Measurements from ENCODE around the gene ATXN7L1.

The ATXN7L1 gene

DNA sequence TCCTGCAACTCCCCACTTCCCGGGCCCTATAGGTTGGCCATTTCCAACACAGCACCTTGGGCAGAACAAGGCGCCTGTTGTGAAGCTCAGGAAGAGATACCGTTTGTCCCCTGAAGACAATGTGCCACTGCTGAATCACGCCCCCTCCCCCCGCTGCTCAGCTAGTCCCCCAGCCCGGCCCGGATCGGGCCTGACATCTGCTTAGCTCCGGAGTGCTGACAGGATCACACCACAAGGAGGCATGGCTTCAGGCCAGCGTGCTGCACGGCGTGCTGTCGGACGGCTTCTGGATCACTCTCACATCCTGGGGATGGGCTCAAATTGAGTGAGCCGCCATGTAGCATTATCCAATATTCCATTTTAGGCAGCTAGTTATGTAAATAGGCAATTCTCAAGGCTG lies 233.0 kb downstream of the ATXN7L1 start:
- ATAC-seq = no peak

DNA sequence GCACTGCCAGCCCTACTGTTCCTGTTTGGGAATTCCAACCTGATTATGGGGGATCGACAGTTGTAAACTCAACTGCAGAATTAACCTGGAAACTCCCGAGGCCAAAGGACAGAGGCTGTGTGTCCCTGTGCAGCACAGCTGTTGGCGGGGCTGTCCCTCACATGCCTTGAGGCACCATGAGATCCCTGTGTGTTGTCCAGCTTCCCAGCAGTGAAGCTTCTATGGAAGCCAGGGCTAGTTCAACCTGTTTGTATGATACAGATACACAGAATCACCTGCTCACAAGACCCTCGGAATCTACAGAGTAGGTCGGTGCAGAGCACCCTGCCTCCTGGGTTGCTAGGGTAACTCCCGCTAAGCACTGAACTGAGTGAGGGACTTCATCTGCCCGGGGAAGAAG lies 234.1 kb downstream of the ATXN7L1 start:
- no peak for ATAC-seq

DNA sequence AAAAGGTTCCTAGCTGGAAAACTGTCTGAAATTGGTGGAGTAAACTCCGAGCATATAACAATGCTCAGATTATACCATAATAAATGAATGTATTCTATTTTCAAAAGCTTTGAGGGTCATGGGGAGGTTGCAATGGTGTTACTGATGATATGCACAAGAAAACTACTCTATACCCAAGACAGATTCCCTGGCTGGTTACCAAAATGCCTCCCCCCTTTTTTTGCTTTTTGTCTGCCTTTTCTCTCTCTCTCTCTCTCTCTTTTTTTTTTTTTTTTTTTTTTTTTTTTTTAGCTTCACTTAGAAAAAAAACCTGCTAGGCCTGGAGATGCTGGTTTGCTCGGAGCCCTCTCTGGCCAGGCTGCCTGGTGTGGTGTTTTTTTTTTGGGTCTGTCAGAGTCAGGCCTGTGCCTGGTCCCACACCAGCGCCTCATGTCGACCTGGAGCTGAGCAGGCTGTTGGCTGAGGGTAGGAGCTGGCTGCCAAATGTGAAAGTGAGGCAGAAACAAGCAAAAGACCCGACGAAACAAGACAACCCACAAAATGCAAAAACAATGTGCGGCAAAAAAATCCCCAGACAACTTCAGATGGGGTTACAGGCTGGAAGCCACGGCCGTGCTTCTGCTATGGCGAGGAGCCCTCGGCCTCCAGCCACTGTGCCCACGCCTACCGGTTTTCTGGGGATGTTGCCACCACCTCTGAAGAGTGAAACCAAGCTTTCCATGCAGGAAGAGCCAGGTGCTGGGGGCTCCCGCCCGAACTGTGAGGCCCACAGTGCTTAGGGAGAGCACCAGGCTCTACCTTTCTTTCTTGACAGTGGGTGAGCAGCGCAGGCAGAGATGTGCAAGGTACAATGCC lies 235.2 kb downstream of the ATXN7L1 start:
- ATAC-seq = no peak

DNA sequence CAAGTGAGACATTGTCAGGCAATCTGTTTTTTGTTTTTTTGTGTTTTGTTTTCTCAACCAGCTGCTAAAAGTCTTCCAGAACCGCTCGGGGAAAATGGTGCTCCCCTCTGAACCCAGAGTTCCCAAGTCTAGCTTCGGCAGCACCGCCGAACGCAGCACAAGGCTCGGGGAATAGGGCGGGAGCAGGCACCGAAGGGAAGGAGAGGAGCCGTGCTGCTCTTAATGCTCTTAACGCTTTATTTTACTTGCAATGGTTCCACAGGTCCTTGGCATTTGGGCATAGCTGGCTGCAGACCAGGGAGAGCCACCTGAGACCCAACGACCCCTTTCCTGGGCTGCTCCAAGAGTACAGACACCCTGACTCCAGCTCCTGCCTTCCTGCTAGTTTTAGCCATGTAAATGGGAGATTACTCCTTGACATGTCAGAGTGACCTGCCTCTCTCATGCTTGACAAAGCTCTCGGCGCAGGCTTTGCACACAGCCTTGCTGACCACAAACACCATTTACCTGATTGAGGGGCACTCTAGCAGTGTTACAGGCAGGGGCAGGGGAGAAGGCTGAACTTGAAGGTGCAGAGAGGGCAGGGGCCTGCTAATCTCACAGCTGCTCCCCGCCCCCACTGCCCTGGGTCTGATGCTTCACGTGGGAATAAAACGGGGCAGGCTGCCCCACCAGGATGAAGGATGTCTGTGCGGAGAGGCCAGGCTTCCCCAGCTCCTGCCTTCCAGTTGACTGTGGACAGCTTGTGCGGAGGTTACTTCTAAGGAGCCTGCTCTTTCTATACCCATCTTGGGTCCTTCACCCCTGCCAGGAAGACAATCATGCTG lies 236.5 kb downstream of the ATXN7L1 start:
- no peak for ATAC-seq

DNA sequence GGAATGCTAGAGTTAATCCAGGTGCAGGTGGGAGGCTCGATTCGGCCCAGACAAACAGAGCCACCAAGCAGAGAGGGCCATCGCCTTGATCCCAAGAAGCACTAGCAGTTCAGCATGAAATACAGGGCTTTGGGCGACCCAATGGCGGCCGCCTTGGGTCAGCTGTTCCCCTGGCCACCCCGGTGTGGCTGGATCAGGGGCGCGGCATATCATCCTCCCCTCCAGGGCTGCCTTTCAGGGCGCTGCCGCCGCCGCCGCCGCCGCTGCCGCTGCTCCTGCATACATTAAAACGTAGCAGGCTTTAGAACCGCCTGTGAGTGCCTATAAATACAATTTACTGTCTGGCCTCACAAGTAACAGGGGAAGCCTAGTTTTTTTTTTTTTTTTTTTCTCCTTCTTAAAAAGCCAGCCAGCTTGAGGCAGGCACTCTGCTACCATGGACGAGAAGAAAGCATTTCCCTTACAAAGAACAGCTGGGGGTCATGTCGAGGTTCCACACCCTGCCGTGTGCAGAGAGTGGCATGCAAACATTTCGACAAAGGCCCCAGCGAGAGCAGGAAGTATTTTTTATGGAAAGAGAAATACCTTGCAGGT lies 237.4 kb downstream of the ATXN7L1 start:
- ATAC-seq = no peak

DNA sequence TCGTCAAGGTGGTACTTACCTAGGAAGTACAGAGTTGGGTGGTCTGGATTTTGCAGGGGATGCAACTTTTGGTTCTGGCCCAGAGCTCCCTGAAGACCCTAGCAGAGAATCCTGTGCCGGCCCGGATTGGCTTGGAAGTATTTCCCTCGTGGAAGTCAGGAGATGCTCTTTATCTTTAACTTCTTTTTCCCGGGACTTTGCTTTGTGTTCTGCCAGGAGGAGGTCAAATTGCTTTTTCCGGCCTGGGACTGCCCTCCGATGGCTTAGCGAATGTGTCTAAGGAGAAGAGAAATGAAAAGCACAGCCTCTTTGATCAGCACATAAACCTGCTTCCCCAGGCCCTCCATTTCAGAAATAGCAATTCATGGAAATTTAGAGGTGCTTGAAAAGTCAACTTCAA lies 238.1 kb downstream of the ATXN7L1 start:
- no peak for ATAC-seq

DNA sequence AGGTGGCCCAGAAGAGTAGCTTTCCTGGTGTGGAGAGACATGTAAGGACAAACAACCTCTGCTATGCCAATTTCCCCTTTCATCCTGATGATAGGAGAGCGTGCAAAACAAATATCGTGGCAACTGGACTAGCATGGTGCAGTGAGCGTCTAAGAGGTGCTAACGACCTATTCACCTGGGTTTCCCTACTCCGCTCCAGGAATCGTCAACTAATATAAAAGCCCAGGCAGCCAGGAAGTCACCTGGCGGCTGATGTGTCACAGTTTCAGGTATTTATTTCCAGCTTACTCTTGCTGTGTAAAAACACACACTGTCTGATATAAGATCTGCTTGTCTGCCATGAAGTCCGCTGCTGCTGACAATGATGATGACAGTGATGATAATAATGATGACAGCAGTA lies 238.6 kb downstream of the ATXN7L1 start:
- no peak for ATAC-seq

DNA sequence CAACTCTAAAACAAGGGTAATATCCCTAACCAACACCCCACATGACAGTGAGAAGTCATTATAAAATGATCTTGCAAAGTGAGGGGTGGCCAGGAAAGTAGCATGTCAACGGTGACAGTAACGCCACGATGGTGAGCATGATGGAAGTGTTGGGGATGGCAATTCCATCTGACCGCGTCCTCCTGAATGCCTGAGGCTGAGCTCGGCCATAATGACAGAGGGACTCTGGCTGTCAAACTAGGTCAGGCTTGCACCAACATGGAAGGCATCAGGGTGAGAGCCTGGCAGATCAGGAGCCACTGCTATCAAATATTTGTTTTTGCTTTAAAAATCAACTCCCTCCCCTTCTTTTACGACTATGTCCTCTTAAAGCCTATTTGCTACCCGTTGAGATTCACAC lies 239.4 kb downstream of the ATXN7L1 start:
- no peak for ATAC-seq

DNA sequence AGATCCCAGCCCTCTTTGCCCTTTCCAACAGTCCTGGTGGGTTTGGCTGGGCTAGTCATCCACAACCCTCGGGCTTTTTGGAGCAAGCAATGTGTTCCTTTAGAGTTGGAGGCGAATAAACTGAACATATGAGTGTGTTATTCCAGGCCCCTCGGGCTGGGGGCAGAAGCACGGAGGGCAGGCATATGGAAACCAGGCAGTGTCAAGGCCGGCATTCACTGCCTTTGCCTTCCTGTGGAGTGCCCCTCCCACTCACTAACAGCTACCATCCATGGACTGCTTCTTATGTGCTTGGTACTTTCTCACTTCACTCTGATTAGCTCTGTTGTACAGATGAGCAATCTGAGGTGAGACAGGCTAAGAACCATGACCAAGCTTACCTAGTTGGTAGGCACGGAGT lies 241.2 kb downstream of the ATXN7L1 start:
- no peak for ATAC-seq

DNA sequence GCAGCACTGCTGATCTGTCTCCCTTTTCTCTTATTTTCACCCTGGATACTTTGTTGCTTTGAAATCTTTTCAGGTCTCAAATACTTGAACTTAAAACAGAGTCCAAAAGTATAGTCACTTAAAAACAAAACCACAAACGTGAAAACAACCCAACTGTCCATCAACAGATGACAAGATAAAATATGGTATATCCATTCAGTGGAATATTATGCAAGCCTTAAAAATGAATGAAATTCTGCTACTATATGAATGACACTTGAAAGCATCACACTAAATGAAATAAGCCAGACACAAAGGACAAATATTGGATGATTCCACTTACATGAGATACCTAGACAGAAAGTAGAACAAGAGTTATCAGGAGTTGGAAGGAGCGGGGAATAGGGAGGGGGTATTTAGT lies 250.4 kb downstream of the ATXN7L1 start:
- ATAC-seq = no peak

DNA sequence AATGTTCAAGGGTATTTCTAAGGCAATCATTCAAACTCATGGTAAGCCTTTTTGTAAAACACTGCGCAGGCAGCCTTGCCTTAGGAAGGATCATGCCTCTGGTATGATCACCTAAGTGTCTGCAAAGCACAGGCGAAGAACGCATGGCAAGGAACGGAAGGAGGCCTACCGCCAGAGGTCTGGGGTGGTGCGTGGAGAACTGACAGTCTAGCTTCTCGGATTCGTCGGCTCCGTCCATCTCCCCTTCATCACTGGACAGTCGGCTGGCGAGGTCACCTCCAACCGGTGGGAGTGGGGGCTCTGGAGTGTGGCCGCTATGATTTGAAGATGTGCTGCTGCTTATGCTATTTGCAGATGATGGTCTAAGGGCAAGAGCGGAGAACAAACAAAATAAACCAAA lies 252.5 kb downstream of the ATXN7L1 start:
- ATAC-seq = no peak

DNA sequence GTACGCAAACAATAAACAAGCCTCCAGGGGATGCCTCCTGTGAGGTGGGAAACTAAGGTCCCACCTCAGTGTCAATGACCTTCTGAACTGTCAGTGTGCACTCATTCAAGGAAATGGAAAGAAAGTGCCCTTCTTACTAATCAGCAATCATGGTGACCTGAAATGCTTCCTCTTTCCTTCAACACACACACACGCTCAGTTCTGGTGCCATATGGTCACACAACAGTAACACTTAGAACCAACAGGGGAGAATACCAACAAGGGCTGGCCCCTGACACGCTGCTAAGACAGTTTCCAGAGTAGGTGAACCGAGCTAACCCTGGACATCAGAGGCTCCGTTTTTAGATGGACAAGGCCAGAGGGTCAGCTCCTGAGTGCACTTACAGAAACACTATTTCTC lies 253.0 kb downstream of the ATXN7L1 start:
- ATAC-seq = no peak

DNA sequence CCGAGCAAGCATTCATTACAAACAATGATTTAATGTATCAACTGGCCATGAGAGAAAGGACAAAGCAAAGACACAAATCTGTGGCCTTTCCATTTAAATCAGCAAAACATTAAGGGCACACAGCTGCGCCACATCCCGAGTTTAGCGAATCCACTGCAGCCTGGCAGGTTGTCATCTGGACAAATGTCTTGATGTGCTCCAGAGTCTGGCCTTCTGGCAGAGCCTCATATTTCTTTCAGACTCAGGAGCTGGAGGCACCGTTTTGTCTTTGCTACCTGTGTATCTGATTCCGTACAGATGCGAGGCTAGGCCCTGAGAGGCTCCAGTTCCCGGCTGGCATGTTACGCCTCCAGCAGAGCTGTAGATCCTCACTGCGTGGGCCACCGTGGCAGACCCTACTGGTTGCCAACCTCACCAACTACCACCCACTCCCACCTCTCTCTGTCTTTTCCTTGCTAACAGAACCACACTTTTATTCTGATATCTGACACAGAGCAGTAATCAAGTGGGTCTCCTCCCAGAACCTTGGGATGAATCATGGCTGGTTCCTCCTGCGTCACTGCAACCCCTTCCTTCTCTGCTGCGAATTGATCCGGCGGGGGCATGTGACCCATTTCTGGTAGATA lies 254.2 kb downstream of the ATXN7L1 start:
- ATAC-seq = no peak

DNA sequence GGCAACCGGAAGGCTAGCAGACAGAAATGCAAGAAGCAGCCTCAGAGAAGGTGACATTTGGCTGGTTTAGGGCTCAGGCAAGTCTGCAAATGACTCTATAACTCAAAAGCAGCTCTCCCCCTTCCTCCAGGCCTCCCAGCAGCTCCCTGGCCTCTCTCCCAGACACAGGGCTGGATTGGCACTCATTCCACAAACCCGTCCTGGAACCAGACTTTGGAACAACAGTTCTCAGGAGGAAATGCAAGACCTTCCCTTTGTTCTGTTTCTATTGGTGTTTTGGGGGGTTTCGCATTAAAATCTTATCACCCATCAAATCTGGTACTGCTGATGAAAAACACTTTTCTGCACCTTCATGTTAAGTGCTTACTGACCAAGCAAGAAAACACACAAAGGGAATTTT lies 254.8 kb downstream of the ATXN7L1 start:
- no peak for ATAC-seq

DNA sequence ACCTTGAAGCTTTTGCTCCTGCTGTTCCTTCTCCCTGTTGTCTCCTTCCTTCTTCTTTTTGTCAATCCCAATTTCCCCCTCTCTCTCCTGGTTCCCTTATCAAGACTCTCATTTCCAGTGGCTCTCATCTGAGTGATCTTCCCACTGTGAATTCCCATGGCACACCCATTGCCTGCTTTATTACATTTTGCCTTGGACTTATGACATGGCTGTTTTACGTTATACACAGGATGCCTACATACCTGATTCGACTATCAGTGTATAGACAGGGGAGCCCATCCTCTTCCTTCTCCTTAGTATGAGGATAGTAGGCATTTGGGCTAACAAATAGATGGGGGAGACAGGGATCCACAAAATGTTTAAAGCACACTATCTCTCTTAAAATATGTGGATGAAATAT lies 255.2 kb downstream of the ATXN7L1 start:
- ATAC-seq = no peak

DNA sequence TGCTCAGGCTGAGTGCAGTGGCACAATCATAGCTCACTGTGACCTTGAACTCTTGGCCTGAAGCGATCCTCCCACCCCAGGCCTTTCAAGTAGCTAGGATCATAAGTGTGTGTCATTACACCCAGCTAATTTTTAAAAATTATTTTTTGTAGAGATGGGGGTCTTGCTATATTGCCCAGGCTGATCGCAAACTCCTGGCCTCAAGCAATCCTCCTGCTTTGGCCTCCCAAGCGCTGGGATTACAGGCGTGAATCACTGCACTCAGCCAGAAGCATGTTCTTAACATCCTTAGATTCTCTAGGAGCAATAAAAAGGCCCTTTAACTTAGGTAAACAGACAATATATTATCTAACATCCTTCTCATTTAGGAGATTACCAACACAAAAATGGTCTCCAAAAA lies 256.8 kb downstream of the ATXN7L1 start:
- no peak for ATAC-seq

DNA sequence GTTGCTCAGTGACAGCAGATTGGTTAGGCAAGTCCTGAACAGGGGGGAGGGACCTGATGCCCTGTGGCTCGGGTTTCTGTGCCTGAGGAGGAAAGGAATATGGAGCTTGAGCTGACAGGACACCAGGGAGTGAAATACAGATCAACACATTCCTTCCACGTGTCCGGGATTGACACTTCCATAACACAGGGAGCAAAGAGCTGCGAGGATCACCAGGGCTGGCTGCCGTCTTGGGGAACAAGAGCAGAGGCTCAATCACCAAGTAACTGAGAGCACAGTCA lies 258.4 kb downstream of the ATXN7L1 start:
- ATAC-seq = no peak

DNA sequence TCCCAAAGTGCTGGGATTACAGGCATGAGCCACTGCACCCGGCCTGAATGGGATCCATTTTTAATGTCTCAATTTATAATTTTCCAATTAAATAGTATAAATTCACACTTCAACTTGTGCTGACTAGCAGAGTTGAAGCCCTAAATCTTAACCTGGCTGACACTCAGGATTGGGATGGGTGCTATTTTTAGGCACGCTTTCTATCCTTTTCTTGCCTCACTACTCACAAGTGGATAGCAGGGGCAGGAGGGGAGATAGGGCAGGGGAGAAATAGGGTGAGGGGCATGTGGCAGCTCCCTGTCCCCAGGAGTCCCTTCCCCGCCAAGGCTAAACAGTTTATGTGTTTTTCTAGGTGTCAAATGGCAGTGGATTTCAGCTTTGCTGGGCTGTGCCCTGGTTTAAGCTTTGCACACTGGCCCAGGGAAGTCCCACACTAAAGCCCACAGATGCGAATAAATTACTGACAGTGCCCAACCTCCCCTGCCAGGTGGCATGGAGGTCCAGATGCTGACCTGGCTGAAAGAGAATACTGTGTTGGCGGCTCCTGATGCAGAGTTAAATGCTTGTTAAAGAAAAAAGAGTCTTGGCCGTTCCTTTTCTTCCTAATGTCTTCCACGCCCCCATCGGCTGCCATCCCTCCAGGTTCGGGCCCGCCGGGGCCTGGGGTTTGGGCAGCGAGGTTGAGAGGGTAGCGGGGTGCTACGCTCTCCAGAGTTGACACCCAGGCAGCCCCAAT lies 259.0 kb downstream of the ATXN7L1 start:
- ATAC-seq = no peak

DNA sequence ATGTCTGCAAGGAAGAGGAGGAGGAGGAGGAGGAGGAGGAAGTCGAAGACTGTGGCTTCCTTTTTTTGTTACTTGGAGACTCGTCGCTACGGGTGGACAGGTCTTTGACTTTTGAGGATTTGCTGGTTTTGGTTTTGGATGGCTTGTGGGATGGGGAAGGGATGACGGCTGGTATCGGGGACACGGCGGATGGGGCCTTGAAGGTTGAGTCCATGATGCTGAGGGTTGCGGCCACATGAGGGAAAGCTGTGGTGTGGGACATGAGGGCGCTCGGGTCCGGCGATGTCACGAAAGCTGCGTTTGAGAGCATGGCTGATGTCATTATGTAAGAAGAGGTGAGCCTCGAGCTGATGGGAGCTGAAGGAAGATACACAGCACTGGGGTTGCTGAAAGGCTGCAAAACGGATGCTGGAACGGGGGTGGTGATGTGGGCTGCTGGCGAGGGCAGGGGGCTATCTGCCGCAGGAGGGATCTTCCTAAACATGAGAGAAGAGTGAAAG lies 262.0 kb downstream of the ATXN7L1 start:
- ATAC-seq = no peak

DNA sequence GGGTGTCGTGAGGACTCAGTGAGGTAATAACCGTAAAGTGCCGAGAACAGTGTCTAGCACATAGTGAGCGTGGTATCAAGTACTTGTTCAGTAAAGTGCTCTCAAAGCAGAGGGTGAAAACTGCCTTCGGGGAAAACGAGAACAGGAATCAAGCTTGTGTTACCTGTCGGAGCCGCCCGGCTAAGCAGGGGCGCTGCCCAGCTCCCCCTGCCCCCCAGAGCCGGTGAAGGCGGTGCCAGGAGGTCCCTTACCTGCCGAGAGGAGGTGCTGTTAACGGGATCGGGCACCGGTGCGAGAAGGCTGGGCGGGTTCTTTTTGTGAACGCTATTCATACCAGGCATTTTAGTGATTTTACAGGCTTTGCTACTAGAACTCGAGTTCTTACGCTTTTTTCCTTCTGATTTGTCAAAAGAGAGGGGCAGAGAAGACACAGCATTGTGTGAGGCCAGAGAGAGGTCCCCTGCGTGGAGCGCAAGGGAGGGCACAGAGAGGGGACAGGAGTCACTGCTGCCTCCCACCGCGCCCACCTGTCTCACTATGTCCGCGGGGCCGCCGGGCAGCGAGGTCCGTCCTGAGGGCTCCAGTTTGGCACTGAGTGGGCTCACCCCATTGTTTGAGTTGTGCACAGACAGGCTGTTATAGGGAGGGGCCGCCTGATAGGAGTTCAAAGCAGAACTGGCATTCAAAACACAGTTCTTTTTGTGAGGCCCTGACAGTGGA lies 262.6 kb downstream of the ATXN7L1 start:
- ATAC-seq = no peak

DNA sequence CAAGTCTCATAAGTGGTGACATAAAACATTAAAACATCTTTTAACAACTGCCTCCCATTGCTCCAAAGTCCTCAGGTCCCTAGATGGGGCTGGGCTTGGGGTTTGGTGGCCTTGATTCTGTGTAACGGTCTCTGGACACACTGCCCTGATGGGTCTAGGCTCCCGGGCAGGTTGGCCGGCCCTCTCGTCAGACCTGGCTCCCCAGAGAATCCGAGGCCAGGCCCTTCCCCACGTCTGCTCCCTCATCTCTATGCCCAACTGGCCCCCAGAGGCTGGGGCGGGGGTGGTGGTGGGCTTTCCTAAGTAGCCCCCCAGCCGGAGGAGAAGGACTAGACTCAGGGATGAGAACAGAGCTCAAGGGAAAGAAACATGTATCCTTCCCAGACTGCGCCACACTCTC lies 263.6 kb downstream of the ATXN7L1 start:
- no peak for ATAC-seq

Measured in activated CD4-positive, CD25-positive, alpha-beta regulatory T cell treated with anti-CD3 and anti-CD28 coated beads, Interleukin-2, amount 50 U/mL, for 24 hours (primary cell).